Stimulated activated CD8-positive, alpha-beta memory T cell treated with anti-CD3 and anti-CD28 coated beads, Interleukin-4, amount 100 ng/mL, for 24 hours (primary cell): ENCODE measurements around the gene ABCG8.

Experiments used
- DNase-seq: peaks from one replicate; pipeline ENCODE4 v3.0.0-alpha.2; 2020; ENCODE audit warnings: low read depth

The ABCG8 gene

GRCh38 chr2:43826305-43827250 lies 12.2 kb upstream of the ABCG8 start:
- DNase-seq, result no peak

- DNase-seq, result no peak
Observed at GRCh38 chr2:43831543-43832294, 7.1 kb upstream of the ABCG8 start.

GRCh38 chr2:43832457-43832856 lies 6.3 kb upstream of the ABCG8 start:
- no peak for DNase-seq

- no peak for DNase-seq
Observed at GRCh38 chr2:43837033-43837432, 1.7 kb upstream of the ABCG8 start.

- no peak for DNase-seq
Observed at GRCh38 chr2:43837831-43838559, 776 bp upstream of the ABCG8 start.

- no peak for DNase-seq
Observed at GRCh38 chr2:43839776-43840564, 1.2 kb downstream of the ABCG8 start.

GRCh38 chr2:43840965-43841364 lies 2.2 kb downstream of the ABCG8 start:
- no peak for DNase-seq

- no peak for DNase-seq
Observed at GRCh38 chr2:43841949-43842865, 3.4 kb downstream of the ABCG8 start.

GRCh38 chr2:43842866-43843226 lies 4.1 kb downstream of the ABCG8 start:
- DNase-seq, result no peak

- DNase-seq, result no peak
Observed at GRCh38 chr2:43845181-43845580, 6.4 kb downstream of the ABCG8 start.

GRCh38 chr2:43846140-43846793 lies 7.5 kb downstream of the ABCG8 start:
- no peak for DNase-seq

GRCh38 chr2:43848214-43848613 lies 9.4 kb downstream of the ABCG8 start:
- DNase-seq, result no peak

- no peak for DNase-seq
Observed at GRCh38 chr2:43851011-43851980, 12.5 kb downstream of the ABCG8 start.

- DNase-seq, result no peak
Observed at GRCh38 chr2:43852196-43852730, 13.5 kb downstream of the ABCG8 start.

- DNase-seq, result no peak
Observed at GRCh38 chr2:43853141-43854081, 14.6 kb downstream of the ABCG8 start.

GRCh38 chr2:43854671-43855070 lies 15.9 kb downstream of the ABCG8 start:
- DNase-seq, result no peak

GRCh38 chr2:43855292-43855691 lies 16.5 kb downstream of the ABCG8 start:
- no peak for DNase-seq
